Measurements from ENCODE around the gene LRP2. TPM values are rescaled to one million over a fixed set of nuclear protein-coding genes. Genes with fewer than 3 reads are reported as not detected.

LRP2 gene
- polyA plus RNA-seq, 1 donor (not counting 4 experiments of a cell fraction or from before 2014, with no cell fraction given) = not detected

- H3K4me3 ChIP-seq (ENCODE audit: control insufficient read depth in 2 of 3, extremely low read depth in 1 of 3, insufficient read depth in 2 of 3, low read depth in 1 of 3, low read length in 3 of 3) = no peak overlapping the region
- H4K20me1 ChIP-seq (ENCODE audit: control insufficient read depth, extremely low read depth, insufficient read depth, low read length) = no peaks in the 10 kb centered on the region
- H3K9me1 ChIP-seq (ENCODE audit: control insufficient read depth, extremely low read depth, insufficient read depth, low read length) = no peaks in the 10 kb centered on the region
- no peaks in the 10 kb centered on the region for H3K79me2 ChIP-seq (ENCODE audit: control insufficient read depth, insufficient read depth, low read length)
- no peak overlapping the region for H3K9ac ChIP-seq (ENCODE audit: control insufficient read depth, extremely low read depth, insufficient read depth, low read length)
- dilution Hi-C loops (cut with MboI; ENCODE audit: extremely low pct_ligation_motif_present, low sequenced_read_pairs) = no loop called here
- no peak overlapping the region for H2AFZ ChIP-seq (ENCODE audit: control insufficient read depth, low read length)
- H3K27ac ChIP-seq (ENCODE audit: control insufficient read depth, insufficient read depth, low read length) = no peak overlapping the region
- FAIRE-seq = no peak
- no peak for TF ChIP-seq CTCF (optimal IDR thresholded peaks at IDR 0.05 in 1 of 3, IDR thresholded peaks at IDR 0.05 in 1 of 3, conservative IDR thresholded peaks at IDR 0.05 in 1 of 3; ENCODE audit: extremely low read depth in 1 of 3, insufficient read depth in 2 of 3, low read length in 3 of 3)
- no peak for TF ChIP-seq EZH2 (IDR thresholded peaks at IDR 0.05; ENCODE audit: low read length)
- no peaks in the 10 kb centered on the region for H3K9me3 ChIP-seq (ENCODE audit: control insufficient read depth, low read depth, low read length)
- no peaks in the 10 kb centered on the region for H3K27me3 ChIP-seq (ENCODE audit: control insufficient read depth, extremely low read depth, insufficient read depth, low read length)
- no peaks in the 10 kb centered on the region for H3K4me1 ChIP-seq (ENCODE audit: control insufficient read depth, extremely low read depth, insufficient read depth, low read length)
- H3K36me3 ChIP-seq (ENCODE audit: control insufficient read depth in 2 of 2, extremely low read depth in 1 of 2, insufficient read depth in 2 of 2, low read length in 2 of 2) = no peaks in the 10 kb centered on the region
- H3K4me2 ChIP-seq (ENCODE audit: control insufficient read depth, extremely low read depth, insufficient read depth, low read depth, low read length) = no peak overlapping the region
- no peak for DNase-seq (ENCODE audit: low read depth, low spot score)
Measured at GRCh38 chr2:169303579-169304305, 58.6 kb downstream of the LRP2 start.

- Histone ChIP-seq H3K79me2 (ENCODE audit: control insufficient read depth, insufficient read depth, low read length) (no peaks in the 10 kb centered on the region), H3K36me3 (ENCODE audit: control insufficient read depth in 2 of 2, extremely low read depth in 1 of 2, insufficient read depth in 2 of 2, low read length in 2 of 2) (no peaks in the 10 kb centered on the region), H3K9ac (ENCODE audit: control insufficient read depth, extremely low read depth, insufficient read depth, low read length) (no peak overlapping the region), H3K4me2 (ENCODE audit: control insufficient read depth, extremely low read depth, insufficient read depth, low read depth, low read length) (no peak overlapping the region), H3K9me3 (ENCODE audit: control insufficient read depth, low read depth, low read length) (no peaks in the 10 kb centered on the region), H3K4me1 (ENCODE audit: control insufficient read depth, extremely low read depth, insufficient read depth, low read length) (no peaks in the 10 kb centered on the region), H3K27ac (ENCODE audit: control insufficient read depth, insufficient read depth, low read length) (no peak overlapping the region), H2AFZ (ENCODE audit: control insufficient read depth, low read length) (no peak overlapping the region), H3K27me3 (ENCODE audit: control insufficient read depth, extremely low read depth, insufficient read depth, low read length) (peaks cover 4% of the 10 kb centered on the region), H3K9me1 (ENCODE audit: control insufficient read depth, extremely low read depth, insufficient read depth, low read length) (no peaks in the 10 kb centered on the region), H3K4me3 (ENCODE audit: control insufficient read depth in 2 of 3, extremely low read depth in 1 of 3, insufficient read depth in 2 of 3, low read depth in 1 of 3, low read length in 3 of 3) (no peak overlapping the region), H4K20me1 (ENCODE audit: control insufficient read depth, extremely low read depth, insufficient read depth, low read length) (no peaks in the 10 kb centered on the region)
- FAIRE-seq (no peak), DNase-seq (ENCODE audit: low read depth, low spot score) (no peak)
- no peak for TF ChIP-seq CTCF (optimal IDR thresholded peaks at IDR 0.05 in 1 of 3, IDR thresholded peaks at IDR 0.05 in 1 of 3, conservative IDR thresholded peaks at IDR 0.05 in 1 of 3; ENCODE audit: extremely low read depth in 1 of 3, insufficient read depth in 2 of 3, low read length in 3 of 3)
- no peak for TF ChIP-seq EZH2 (IDR thresholded peaks at IDR 0.05; ENCODE audit: low read length)
- dilution Hi-C loops (cut with MboI; ENCODE audit: extremely low pct_ligation_motif_present, low sequenced_read_pairs) = no loop called here
Measured at GRCh38 chr2:169302364-169302763, 60.0 kb downstream of the LRP2 start.

All from keratinocyte (primary cell).